UCSD-AML1 (cell line): ENCODE measurements around the gene HIRA.
"Not testable (repeated sequence)": the region's sequence is repeated elsewhere in the genome, so short reads cannot be mapped to it uniquely, and the experiment has no call there.

Experiments used
- DNase-seq: peaks from one replicate; lab custom pipeline; 2025; ENCODE audit not compliant: unreplicated experiment; lab: John Stamatoyannopoulos, UW

Gene HIRA

GRCh38 chr22:19443544-19444211, 12.1 kb upstream of the HIRA start:
- DNase-seq = no peak

- DNase-seq = no peak
Observed at GRCh38 chr22:19442166-19442565, 10.6 kb upstream of the HIRA start.

GRCh38 chr22:19440411-19441195, 9.1 kb upstream of the HIRA start:
- no peak for DNase-seq

GRCh38 chr22:19438298-19438697, 6.8 kb upstream of the HIRA start:
- no peak for DNase-seq

- DNase-seq = not testable (repeated sequence)
Observed at GRCh38 chr22:19436444-19437161, 5.1 kb upstream of the HIRA start.

- DNase-seq = no peak
Observed at GRCh38 chr22:19434829-19435580, 3.5 kb upstream of the HIRA start.

GRCh38 chr22:19434401-19434800, 2.9 kb upstream of the HIRA start:
- DNase-seq = no peak

- DNase-seq = peak; percentile 97
Observed at GRCh38 chr22:19432133-19432851, 759 bp upstream of the HIRA start, which contains the start of gene MRPL40. TSS of gene MRPL40 (plus strand) at chr22:19432545. CDS start at chr22:19432555, 10 bp downstream.

GRCh38 chr22:19430890-19431541, 517 bp downstream of the HIRA start:
- DNase-seq = no peak

GRCh38 chr22:19429950-19430889, 1.3 kb downstream of the HIRA start:
- peak; percentile 44 for DNase-seq

GRCh38 chr22:19424186-19424500, 7.4 kb downstream of the HIRA start:
- DNase-seq = no peak

- DNase-seq = no peak
Observed at GRCh38 chr22:19422440-19423301, 8.9 kb downstream of the HIRA start.

- DNase-seq = no peak
Observed at GRCh38 chr22:19420321-19420720, 11.2 kb downstream of the HIRA start.

GRCh38 chr22:19419464-19420178, 11.9 kb downstream of the HIRA start:
- no peak for DNase-seq

- no peak for DNase-seq
Observed at GRCh38 chr22:19419086-19419463, 12.5 kb downstream of the HIRA start.

GRCh38 chr22:19412923-19413322, 18.6 kb downstream of the HIRA start:
- DNase-seq = no peak

- no peak for DNase-seq
Observed at GRCh38 chr22:19412478-19412877, 19.1 kb downstream of the HIRA start.

GRCh38 chr22:19411690-19412045, 19.9 kb downstream of the HIRA start:
- DNase-seq = no peak
